RWPE2 (cell line): ENCODE measurements around the gene ZNF276.
"Not testable (repeated sequence)": the region's sequence is repeated elsewhere in the genome, so short reads cannot be mapped to it uniquely, and the experiment has no call there.

Experiments used
- ATAC-seq: fragments of 200-7000 bp; cut with Tn5 transposase; 3 replicates; pipeline ENCODE4 v1.9.1; 2021; ENCODE audit warnings: low read depth
- DNase-seq: peaks from one replicate; pipeline ENCODE4 v3.0.0-alpha.2; 2020; ENCODE audit warnings: low spot score
- H3K27ac ChIP-seq: fragments of 450-650 bp; 2 replicates; pipeline ENCODE4 v1.5.1; 2017; ENCODE audit warnings: mild to moderate bottlenecking; ENCODE audit not compliant: poor library complexity, severe bottlenecking
- H3K27me3 ChIP-seq: fragments of 250-450 bp; sonication (Bioruptor Pico); 2 replicates; pipeline ENCODE4 v1.5.1; 2021; ENCODE audit warnings: mild to moderate bottlenecking, moderate library complexity; ENCODE audit not compliant: insufficient read depth, poor library complexity, severe bottlenecking
- H3K36me3 ChIP-seq: fragments of 250-450 bp; sonication (Bioruptor Pico); 2 replicates; pipeline ENCODE4 v1.5.1; 2020; ENCODE audit warnings: low read depth, mild to moderate bottlenecking, moderate library complexity
- H3K4me1 ChIP-seq: fragments of 250-450 bp; sonication (Bioruptor Pico); 2 replicates; pipeline ENCODE4 v1.5.1; 2021; ENCODE audit warnings: mild to moderate bottlenecking, moderate library complexity; ENCODE audit not compliant: insufficient read depth, poor library complexity, severe bottlenecking
- H3K4me3 ChIP-seq: fragments of 250-450 bp; sonication (Bioruptor Pico); 2 replicates; pipeline ENCODE4 v1.5.1; 2021; ENCODE audit warnings: mild to moderate bottlenecking, moderate library complexity; ENCODE audit not compliant: severe bottlenecking
- H3K9me3 ChIP-seq: fragments of 250-450 bp; sonication (Bioruptor Pico); 2 replicates; pipeline ENCODE4 v1.5.1; 2021; ENCODE audit warnings: mild to moderate bottlenecking, moderate library complexity; ENCODE audit not compliant: severe bottlenecking
- CTCF ChIP-seq: fragments of 450-650 bp; IDR thresholded peaks from one replicate; pipeline ENCODE4 v1.5.1; 2017; ENCODE audit warnings: mild to moderate bottlenecking, moderate library complexity; ENCODE audit not compliant: poor library complexity, severe bottlenecking

Gene ZNF276

GRCh38 chr16:89720813-89721545, at the start of gene ZNF276, which contains the start of gene VPS9D1:
ZNF276 (plus strand) TSS chr16:89721537; CDS start chr16:89721641, 104 bp downstream.
VPS9D1 (minus strand) TSS chr16:89720898; CDS start chr16:89720861, 37 bp downstream.
- peaks cover 18% of the 10 kb centered on the region for H3K4me1 ChIP-seq
- H3K4me3 ChIP-seq, result peak within 1 kb of the TSS; percentile 79
- H3K36me3 ChIP-seq, result peaks cover 31% of the 10 kb centered on the region
- TF ChIP-seq CTCF, result no peak
- DNase-seq (peak; percentile 90), ATAC-seq (peak; percentile 52)
- peak within 1 kb of the TSS; percentile 91 for H3K27ac ChIP-seq
- no peaks in the 10 kb centered on the region for H3K9me3 ChIP-seq
- no peaks in the 10 kb centered on the region for H3K27me3 ChIP-seq

- H3K36me3 ChIP-seq, H3K27me3 ChIP-seq, H3K4me3 ChIP-seq, H3K27ac ChIP-seq, H3K9me3 ChIP-seq, DNase-seq, H3K4me1 ChIP-seq, ATAC-seq: not testable (repeated sequence)
Measured at GRCh38 chr16:89671565-89671964, 49.8 kb upstream of the ZNF276 start.

- Histone ChIP-seq H3K36me3 (no peaks in the 10 kb centered on the region), H3K4me3 (no peak overlapping the region), H3K27me3 (no peaks in the 10 kb centered on the region), H3K9me3 (peaks cover 6% of the 10 kb centered on the region), H3K4me1 (peaks cover 4% of the 10 kb centered on the region), H3K27ac (no peak overlapping the region)
- no peak for ATAC-seq
- TF ChIP-seq CTCF, result no peak
- no peak for DNase-seq
Measured at GRCh38 chr16:89672177-89672941, 49.0 kb upstream of the ZNF276 start.

GRCh38 chr16:89678258-89678657, 43.1 kb upstream of the ZNF276 start:
- Histone ChIP-seq H3K9me3 (peaks cover 14% of the 10 kb centered on the region), H3K4me3 (no peak overlapping the region), H3K4me1 (no peaks in the 10 kb centered on the region), H3K36me3 (peaks cover 10% of the 10 kb centered on the region; the same call in 1 of the 2 replicates), H3K27ac (no peak overlapping the region), H3K27me3 (no peaks in the 10 kb centered on the region)
- ATAC-seq, result no peak
- no peak for TF ChIP-seq CTCF
- no peak for DNase-seq

GRCh38 chr16:89685916-89686315, 35.4 kb upstream of the ZNF276 start:
- peaks cover 37% of the 10 kb centered on the region for H3K36me3 ChIP-seq
- H3K27me3 ChIP-seq, result no peaks in the 10 kb centered on the region
- H3K9me3 ChIP-seq, result no peaks in the 10 kb centered on the region
- no peak overlapping the region for H3K4me3 ChIP-seq
- TF ChIP-seq CTCF, result no peak
- ATAC-seq, result no peak
- H3K27ac ChIP-seq, result no peak overlapping the region
- DNase-seq, result no peak
- no peaks in the 10 kb centered on the region for H3K4me1 ChIP-seq
